ENCODE measurements around the gene SLC2A13. TPM values are rescaled to one million over a fixed set of nuclear protein-coding genes. Genes with fewer than 3 reads are reported as not detected.

The SLC2A13 gene
- total RNA-seq, 1 experiment from 2014 or later: 15.3 TPM

GRCh38 chr12:39723831-39724230, 382.1 kb downstream of the SLC2A13 start:
- no peak for ATAC-seq
- Mint-ChIP-seq H3K4me3 (no peak overlapping the region), H3K27ac (no peak overlapping the region), H3K36me3 (0 out of 2 replicates have a peak, but pooled peaks cover 3% of the 10 kb centered on the region), H3K4me1 (peaks cover 4% of the 10 kb centered on the region; the same call in 1 of the 2 replicates), H3K9me3 (peaks cover 27% of the 10 kb centered on the region), H3K27me3 (ENCODE audit: low read depth) (no peaks in the 10 kb centered on the region)
- TF ChIP-seq, protein P1, sequence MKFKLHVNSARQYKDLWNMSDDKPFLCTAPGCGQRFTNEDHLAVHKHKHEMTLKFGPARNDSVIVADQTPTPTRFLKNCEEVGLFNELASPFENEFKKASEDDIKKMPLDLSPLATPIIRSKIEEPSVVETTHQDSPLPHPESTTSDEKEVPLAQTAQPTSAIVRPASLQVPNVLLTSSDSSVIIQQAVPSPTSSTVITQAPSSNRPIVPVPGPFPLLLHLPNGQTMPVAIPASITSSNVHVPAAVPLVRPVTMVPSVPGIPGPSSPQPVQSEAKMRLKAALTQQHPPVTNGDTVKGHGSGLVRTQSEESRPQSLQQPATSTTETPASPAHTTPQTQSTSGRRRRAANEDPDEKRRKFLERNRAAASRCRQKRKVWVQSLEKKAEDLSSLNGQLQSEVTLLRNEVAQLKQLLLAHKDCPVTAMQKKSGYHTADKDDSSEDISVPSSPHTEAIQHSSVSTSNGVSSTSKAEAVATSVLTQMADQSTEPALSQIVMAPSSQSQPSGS (CRISPR knock-in tag; IDR thresholded peaks at IDR 0.05; ENCODE audit: borderline replicate concordance, low read depth): no peak
- TF ChIP-seq IRF2 (CRISPR knock-in tag; IDR thresholded peaks at IDR 0.05; ENCODE audit: borderline replicate concordance, low read depth): no peak
- TF ChIP-seq ZBTB21 (CRISPR knock-in tag; IDR thresholded peaks at IDR 0.05; ENCODE audit: borderline replicate concordance): no peak
- TF ChIP-seq ZNF416 (CRISPR knock-in tag; IDR thresholded peaks at IDR 0.05): no peak
- TF ChIP-seq, protein P2, sequence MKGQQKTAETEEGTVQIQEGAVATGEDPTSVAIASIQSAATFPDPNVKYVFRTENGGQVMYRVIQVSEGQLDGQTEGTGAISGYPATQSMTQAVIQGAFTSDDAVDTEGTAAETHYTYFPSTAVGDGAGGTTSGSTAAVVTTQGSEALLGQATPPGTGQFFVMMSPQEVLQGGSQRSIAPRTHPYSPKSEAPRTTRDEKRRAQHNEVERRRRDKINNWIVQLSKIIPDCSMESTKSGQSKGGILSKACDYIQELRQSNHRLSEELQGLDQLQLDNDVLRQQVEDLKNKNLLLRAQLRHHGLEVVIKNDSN (CRISPR knock-in tag; IDR thresholded peaks at IDR 0.05): no peak
- no peak for TF ChIP-seq OVOL2 (CRISPR knock-in tag; IDR thresholded peaks at IDR 0.05; ENCODE audit: borderline replicate concordance)
- TF ChIP-seq, protein P3, sequence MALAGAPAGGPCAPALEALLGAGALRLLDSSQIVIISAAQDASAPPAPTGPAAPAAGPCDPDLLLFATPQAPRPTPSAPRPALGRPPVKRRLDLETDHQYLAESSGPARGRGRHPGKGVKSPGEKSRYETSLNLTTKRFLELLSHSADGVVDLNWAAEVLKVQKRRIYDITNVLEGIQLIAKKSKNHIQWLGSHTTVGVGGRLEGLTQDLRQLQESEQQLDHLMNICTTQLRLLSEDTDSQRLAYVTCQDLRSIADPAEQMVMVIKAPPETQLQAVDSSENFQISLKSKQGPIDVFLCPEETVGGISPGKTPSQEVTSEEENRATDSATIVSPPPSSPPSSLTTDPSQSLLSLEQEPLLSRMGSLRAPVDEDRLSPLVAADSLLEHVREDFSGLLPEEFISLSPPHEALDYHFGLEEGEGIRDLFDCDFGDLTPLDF (CRISPR knock-in tag; IDR thresholded peaks at IDR 0.05): no peak
- TF ChIP-seq PRRX2 (CRISPR knock-in tag; IDR thresholded peaks at IDR 0.05): no peak
- POLR2A ChIA-PET: no interaction called here
- no peak for DNase-seq (ENCODE audit: low spot score)
- CTCF ChIA-PET: no interaction called here

DNA sequence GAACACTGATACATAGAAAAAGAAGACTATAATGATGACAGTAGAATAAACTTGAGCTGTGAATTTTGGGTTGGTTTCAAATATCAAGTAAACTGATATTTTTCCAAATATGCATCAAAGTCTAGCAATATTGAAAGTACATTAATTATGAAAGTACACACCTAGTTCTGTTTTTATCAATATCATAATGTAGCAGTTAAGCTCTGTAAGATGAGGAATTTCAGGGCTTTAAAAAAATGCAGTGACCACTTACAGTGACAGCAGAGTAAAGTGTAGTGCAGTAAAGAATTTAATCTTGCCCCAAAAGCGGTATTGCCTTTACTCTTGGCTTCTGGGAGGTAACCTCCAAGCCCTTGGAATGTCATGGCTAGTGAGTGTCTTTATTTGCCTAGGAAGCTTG, 383.4 kb downstream of the SLC2A13 start:
- ATAC-seq (no peak), DNase-seq (ENCODE audit: low spot score) (no peak)
- ChIA-PET CTCF (interaction anchor here (0.6 kb wide), 1 partner anchor 557 kb away, joined by 4 read pairs; no protein-coding TSS in a partner anchor), POLR2A (no interaction called here)
- Mint-ChIP-seq H3K36me3 (no peaks in the 10 kb centered on the region), H3K27ac (no peak overlapping the region), H3K4me1 (peaks cover 7% of the 10 kb centered on the region; the same call in 1 of the 2 replicates), H3K4me3 (no peak overlapping the region), H3K27me3 (ENCODE audit: low read depth) (no peaks in the 10 kb centered on the region), H3K9me3 (peaks cover 14% of the 10 kb centered on the region)
- TF ChIP-seq ZMAT4 (CRISPR knock-in tag; IDR thresholded peaks at IDR 0.05) (no peak), TCF7 (CRISPR knock-in tag; IDR thresholded peaks at IDR 0.05; ENCODE audit: low read depth) (no peak)

GRCh38 chr12:39713552-39713951, 392.3 kb downstream of the SLC2A13 start:
- H3K4me1 Mint-ChIP-seq: peaks cover under 1% of the 10 kb centered on the region; the same call in 1 of the 2 replicates
- ATAC-seq: no peak
- H3K27me3 Mint-ChIP-seq (ENCODE audit: low read depth): no peaks in the 10 kb centered on the region
- no peak overlapping the region for H3K4me3 Mint-ChIP-seq
- H3K27ac Mint-ChIP-seq: no peak overlapping the region
- ChIA-PET POLR2A (no interaction called here), CTCF (no interaction called here)
- H3K9me3 Mint-ChIP-seq: peaks cover 16% of the 10 kb centered on the region
- DNase-seq (ENCODE audit: low spot score): no peak
- peaks cover 3% of the 10 kb centered on the region; the same call in 1 of the 2 replicates for H3K36me3 Mint-ChIP-seq
- TF ChIP-seq KAT7 (CRISPR knock-in tag; IDR thresholded peaks at IDR 0.05; ENCODE audit: borderline replicate concordance): no peak
- no peak for TF ChIP-seq GTF2I (CRISPR knock-in tag; conservative IDR thresholded peaks at IDR 0.05)
- no peak for TF ChIP-seq ESRRA (CRISPR knock-in tag; IDR thresholded peaks at IDR 0.05; ENCODE audit: borderline replicate concordance)
- TF ChIP-seq, protein P4, sequence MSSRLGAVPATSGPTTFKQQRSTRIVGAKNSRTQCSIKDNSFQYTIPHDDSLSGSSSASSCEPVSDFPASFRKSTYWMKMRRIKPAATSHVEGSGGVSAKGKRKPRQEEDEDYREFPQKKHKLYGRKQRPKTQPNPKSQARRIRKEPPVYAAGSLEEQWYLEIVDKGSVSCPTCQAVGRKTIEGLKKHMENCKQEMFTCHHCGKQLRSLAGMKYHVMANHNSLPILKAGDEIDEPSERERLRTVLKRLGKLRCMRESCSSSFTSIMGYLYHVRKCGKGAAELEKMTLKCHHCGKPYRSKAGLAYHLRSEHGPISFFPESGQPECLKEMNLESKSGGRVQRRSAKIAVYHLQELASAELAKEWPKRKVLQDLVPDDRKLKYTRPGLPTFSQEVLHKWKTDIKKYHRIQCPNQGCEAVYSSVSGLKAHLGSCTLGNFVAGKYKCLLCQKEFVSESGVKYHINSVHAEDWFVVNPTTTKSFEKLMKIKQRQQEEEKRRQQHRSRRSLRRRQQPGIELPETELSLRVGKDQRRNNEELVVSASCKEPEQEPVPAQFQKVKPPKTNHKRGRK (CRISPR knock-in tag; IDR thresholded peaks at IDR 0.05; ENCODE audit: borderline replicate concordance): no peak
- TF ChIP-seq FOXJ3 (CRISPR knock-in tag; IDR thresholded peaks at IDR 0.05; ENCODE audit: borderline replicate concordance): no peak
- TF ChIP-seq, protein P5, sequence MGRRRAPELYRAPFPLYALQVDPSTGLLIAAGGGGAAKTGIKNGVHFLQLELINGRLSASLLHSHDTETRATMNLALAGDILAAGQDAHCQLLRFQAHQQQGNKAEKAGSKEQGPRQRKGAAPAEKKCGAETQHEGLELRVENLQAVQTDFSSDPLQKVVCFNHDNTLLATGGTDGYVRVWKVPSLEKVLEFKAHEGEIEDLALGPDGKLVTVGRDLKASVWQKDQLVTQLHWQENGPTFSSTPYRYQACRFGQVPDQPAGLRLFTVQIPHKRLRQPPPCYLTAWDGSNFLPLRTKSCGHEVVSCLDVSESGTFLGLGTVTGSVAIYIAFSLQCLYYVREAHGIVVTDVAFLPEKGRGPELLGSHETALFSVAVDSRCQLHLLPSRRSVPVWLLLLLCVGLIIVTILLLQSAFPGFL (CRISPR knock-in tag; IDR thresholded peaks at IDR 0.05; ENCODE audit: borderline replicate concordance): no peak
- TF ChIP-seq ZNF317 (CRISPR knock-in tag; IDR thresholded peaks at IDR 0.05; ENCODE audit: borderline replicate concordance, low read depth): no peak
- TF ChIP-seq, protein P6, sequence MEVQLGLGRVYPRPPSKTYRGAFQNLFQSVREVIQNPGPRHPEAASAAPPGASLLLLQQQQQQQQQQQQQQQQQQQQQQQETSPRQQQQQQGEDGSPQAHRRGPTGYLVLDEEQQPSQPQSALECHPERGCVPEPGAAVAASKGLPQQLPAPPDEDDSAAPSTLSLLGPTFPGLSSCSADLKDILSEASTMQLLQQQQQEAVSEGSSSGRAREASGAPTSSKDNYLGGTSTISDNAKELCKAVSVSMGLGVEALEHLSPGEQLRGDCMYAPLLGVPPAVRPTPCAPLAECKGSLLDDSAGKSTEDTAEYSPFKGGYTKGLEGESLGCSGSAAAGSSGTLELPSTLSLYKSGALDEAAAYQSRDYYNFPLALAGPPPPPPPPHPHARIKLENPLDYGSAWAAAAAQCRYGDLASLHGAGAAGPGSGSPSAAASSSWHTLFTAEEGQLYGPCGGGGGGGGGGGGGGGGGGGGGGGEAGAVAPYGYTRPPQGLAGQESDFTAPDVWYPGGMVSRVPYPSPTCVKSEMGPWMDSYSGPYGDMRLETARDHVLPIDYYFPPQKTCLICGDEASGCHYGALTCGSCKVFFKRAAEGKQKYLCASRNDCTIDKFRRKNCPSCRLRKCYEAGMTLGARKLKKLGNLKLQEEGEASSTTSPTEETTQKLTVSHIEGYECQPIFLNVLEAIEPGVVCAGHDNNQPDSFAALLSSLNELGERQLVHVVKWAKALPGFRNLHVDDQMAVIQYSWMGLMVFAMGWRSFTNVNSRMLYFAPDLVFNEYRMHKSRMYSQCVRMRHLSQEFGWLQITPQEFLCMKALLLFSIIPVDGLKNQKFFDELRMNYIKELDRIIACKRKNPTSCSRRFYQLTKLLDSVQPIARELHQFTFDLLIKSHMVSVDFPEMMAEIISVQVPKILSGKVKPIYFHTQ (CRISPR knock-in tag; IDR thresholded peaks at IDR 0.05): no peak
- no peak for TF ChIP-seq ATF1 (CRISPR knock-in tag; IDR thresholded peaks at IDR 0.05)
- TF ChIP-seq OVOL2 (CRISPR knock-in tag; IDR thresholded peaks at IDR 0.05; ENCODE audit: borderline replicate concordance): no peak
